ENCODE data around the gene FBXL7. TPM values are rescaled to one million over a fixed set of nuclear protein-coding genes. Genes with fewer than 3 reads are reported as not detected.

Gene FBXL7
- total and polyA plus RNA-seq, 2 donors (not counting 3 experiments of a cell fraction or from before 2014, with no cell fraction given) = 23.5 to 32.2 TPM

GRCh38 chr5:15601853-15602252, 101.9 kb downstream of the FBXL7 start:
- dilution Hi-C loops (cut with MboI; ENCODE audit: extremely low pct_ligation_motif_present, low sequenced_read_pairs) (no loop called here), intact Hi-C loops (cut with micrococcal nuclease) (no loop called here)
- Histone ChIP-seq H3K27ac (ENCODE audit: insufficient read depth, low read depth, low read length) (no peak overlapping the region), H3K9me1 (replicated peaks; ENCODE audit: control insufficient read depth, extremely low read depth, insufficient read depth, low read length) (no peaks in the 10 kb centered on the region), H3K27me3 (ENCODE audit: control insufficient read depth in 2 of 2, insufficient read depth in 2 of 2, low read length in 2 of 2) (no peaks in the 10 kb centered on the region), H4K20me1 (replicated peaks; ENCODE audit: control insufficient read depth, extremely low read depth, insufficient read depth, low read length) (no peaks in the 10 kb centered on the region), H3K4me3 (replicated peaks in 1 of 3; ENCODE audit: insufficient read depth in 1 of 3, low read depth in 1 of 3, low read length in 3 of 3) (no peak overlapping the region), H2AFZ (ENCODE audit: low read depth, low read length) (no peak overlapping the region), H3K4me2 (ENCODE audit: insufficient read depth, low read length) (no peak overlapping the region), H3K4me1 (ENCODE audit: control insufficient read depth, extremely low read depth, insufficient read depth, low read length) (peaks cover 10% of the 10 kb centered on the region), H3K9ac (replicated peaks; ENCODE audit: extremely low read depth, insufficient read depth, low read length) (no peak overlapping the region), H3K79me2 (ENCODE audit: control insufficient read depth, insufficient read depth, low read length) (peaks cover 2% of the 10 kb centered on the region), H3K9me3 (replicated peaks; ENCODE audit: control insufficient read depth, insufficient read depth, low read length) (no peaks in the 10 kb centered on the region), H3K36me3 (ENCODE audit: control insufficient read depth in 2 of 2, extremely low read depth in 1 of 2, insufficient read depth in 2 of 2, low read length in 2 of 2) (no peaks in the 10 kb centered on the region)
- CTCF ChIA-PET = no interaction called here
- POLR2A ChIA-PET = no interaction called here
- FAIRE-seq = no peak
- no peak for DNase-seq (ENCODE audit: low read depth, low spot score)
- TF ChIP-seq POLR2A (IDR thresholded peaks at IDR 0.05; ENCODE audit: low read depth, low read length) (no peak), CTCF (IDR thresholded peaks at IDR 0.05; ENCODE audit: extremely low read depth in 1 of 2, insufficient read depth in 1 of 2, low read depth in 1 of 2, low read length in 2 of 2) (no peak), MYC (IDR thresholded peaks at IDR 0.05; ENCODE audit: low read depth, low read length) (no peak), JUN (IDR thresholded peaks at IDR 0.05; ENCODE audit: borderline replicate concordance, insufficient read depth, insufficient read length, low read depth) (no peak), EZH2 (IDR thresholded peaks at IDR 0.05; ENCODE audit: borderline replicate concordance, low read depth, low read length, severe bottlenecking) (no peak), GATA2 (IDR thresholded peaks at IDR 0.05; ENCODE audit: insufficient read depth, insufficient read length, low read depth, low read length) (no peak)
- BruUV-seq (replicated peaks) = no TSS peak

GRCh38 chr5:15604986-15605385, 105.0 kb downstream of the FBXL7 start:
- Histone ChIP-seq H3K9me3 (replicated peaks; ENCODE audit: control insufficient read depth, insufficient read depth, low read length) (no peaks in the 10 kb centered on the region), H3K79me2 (ENCODE audit: control insufficient read depth, insufficient read depth, low read length) (no peaks in the 10 kb centered on the region), H2AFZ (ENCODE audit: low read depth, low read length) (no peak overlapping the region), H3K36me3 (ENCODE audit: control insufficient read depth in 2 of 2, extremely low read depth in 1 of 2, insufficient read depth in 2 of 2, low read length in 2 of 2) (no peaks in the 10 kb centered on the region), H3K4me3 (replicated peaks in 1 of 3; ENCODE audit: insufficient read depth in 1 of 3, low read depth in 1 of 3, low read length in 3 of 3) (no peak overlapping the region), H3K4me2 (ENCODE audit: insufficient read depth, low read length) (no peak overlapping the region), H3K9ac (replicated peaks; ENCODE audit: extremely low read depth, insufficient read depth, low read length) (no peak overlapping the region), H3K4me1 (ENCODE audit: control insufficient read depth, extremely low read depth, insufficient read depth, low read length) (peaks cover 10% of the 10 kb centered on the region), H3K27ac (ENCODE audit: insufficient read depth, low read depth, low read length) (no peak overlapping the region), H3K9me1 (replicated peaks; ENCODE audit: control insufficient read depth, extremely low read depth, insufficient read depth, low read length) (no peaks in the 10 kb centered on the region), H4K20me1 (replicated peaks; ENCODE audit: control insufficient read depth, extremely low read depth, insufficient read depth, low read length) (no peaks in the 10 kb centered on the region), H3K27me3 (ENCODE audit: control insufficient read depth in 2 of 2, insufficient read depth in 2 of 2, low read length in 2 of 2) (no peaks in the 10 kb centered on the region)
- BruUV-seq (replicated peaks) = no TSS peak
- POLR2A ChIA-PET = interaction anchor here (0.6 kb wide), 1 partner anchor 103 kb away, joined by 5 read pairs; no protein-coding TSS in a partner anchor
- DNase-seq (ENCODE audit: low read depth, low spot score) (no peak), FAIRE-seq (no peak)
- TF ChIP-seq POLR2A (IDR thresholded peaks at IDR 0.05; ENCODE audit: low read depth, low read length) = no peak
- TF ChIP-seq JUN (IDR thresholded peaks at IDR 0.05; ENCODE audit: borderline replicate concordance, insufficient read depth, insufficient read length, low read depth) = no peak
- no peak for TF ChIP-seq GATA2 (IDR thresholded peaks at IDR 0.05; ENCODE audit: insufficient read depth, insufficient read length, low read depth, low read length)
- TF ChIP-seq FOS (IDR thresholded peaks at IDR 0.05; ENCODE audit: borderline replicate concordance, insufficient read depth, low read length) = no peak
- no peak for TF ChIP-seq MYC (IDR thresholded peaks at IDR 0.05; ENCODE audit: low read depth, low read length)
- no peak for TF ChIP-seq MAX (IDR thresholded peaks at IDR 0.05; ENCODE audit: insufficient read depth, insufficient read length)
- TF ChIP-seq EZH2 (IDR thresholded peaks at IDR 0.05; ENCODE audit: borderline replicate concordance, low read depth, low read length, severe bottlenecking) = no peak
- no peak for TF ChIP-seq CTCF (IDR thresholded peaks at IDR 0.05; ENCODE audit: extremely low read depth in 1 of 2, insufficient read depth in 1 of 2, low read depth in 1 of 2, low read length in 2 of 2)
- intact Hi-C loops (cut with micrococcal nuclease) = no loop called here
- dilution Hi-C loops (cut with MboI; ENCODE audit: extremely low pct_ligation_motif_present, low sequenced_read_pairs) = no loop called here
- CTCF ChIA-PET = no interaction called here

Data from endothelial cell of umbilical vein (primary cell).